ENCODE results near the gene DGLUCY.
"Not testable (repeated sequence)": the region's sequence is repeated elsewhere in the genome, so short reads cannot be mapped to it uniquely, and the experiment has no call there.

Gene DGLUCY

DNA sequence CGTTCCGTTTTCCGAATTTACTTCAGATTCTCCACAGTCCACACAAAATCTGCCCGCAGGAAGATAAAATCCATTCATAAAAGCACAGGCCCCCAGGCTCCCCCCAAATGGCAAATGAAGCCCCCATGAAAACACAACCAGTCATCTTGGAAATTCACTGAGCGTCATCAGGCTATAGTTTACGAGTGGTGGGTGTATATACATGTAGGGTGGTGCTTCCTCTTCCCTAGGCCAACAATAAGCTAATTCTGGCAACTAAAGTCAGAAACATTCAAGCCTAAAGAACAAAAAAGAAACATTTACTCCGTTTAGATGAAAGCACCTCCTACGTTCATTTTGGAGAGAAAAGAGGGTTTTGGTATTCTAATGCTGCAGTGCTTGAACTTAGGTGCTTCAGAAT lies 124.8 kb downstream of the DGLUCY start:
- TF ChIP-seq, protein P1, sequence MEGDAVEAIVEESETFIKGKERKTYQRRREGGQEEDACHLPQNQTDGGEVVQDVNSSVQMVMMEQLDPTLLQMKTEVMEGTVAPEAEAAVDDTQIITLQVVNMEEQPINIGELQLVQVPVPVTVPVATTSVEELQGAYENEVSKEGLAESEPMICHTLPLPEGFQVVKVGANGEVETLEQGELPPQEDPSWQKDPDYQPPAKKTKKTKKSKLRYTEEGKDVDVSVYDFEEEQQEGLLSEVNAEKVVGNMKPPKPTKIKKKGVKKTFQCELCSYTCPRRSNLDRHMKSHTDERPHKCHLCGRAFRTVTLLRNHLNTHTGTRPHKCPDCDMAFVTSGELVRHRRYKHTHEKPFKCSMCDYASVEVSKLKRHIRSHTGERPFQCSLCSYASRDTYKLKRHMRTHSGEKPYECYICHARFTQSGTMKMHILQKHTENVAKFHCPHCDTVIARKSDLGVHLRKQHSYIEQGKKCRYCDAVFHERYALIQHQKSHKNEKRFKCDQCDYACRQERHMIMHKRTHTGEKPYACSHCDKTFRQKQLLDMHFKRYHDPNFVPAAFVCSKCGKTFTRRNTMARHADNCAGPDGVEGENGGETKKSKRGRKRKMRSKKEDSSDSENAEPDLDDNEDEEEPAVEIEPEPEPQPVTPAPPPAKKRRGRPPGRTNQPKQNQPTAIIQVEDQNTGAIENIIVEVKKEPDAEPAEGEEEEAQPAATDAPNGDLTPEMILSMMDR (conservative IDR thresholded peaks at IDR 0.05; ENCODE audit: low read depth): no peak
- no peak for DNase-seq (ENCODE audit: low spot score)
- ChIA-PET POLR2A (ENCODE audit: low non-redundant PET) (no interaction called here), CTCF (interaction anchor here (0.7 kb wide), 1 partner anchor 19 kb away, joined by 4 read pairs; no protein-coding TSS in a partner anchor)
- peak overlapping the region; percentile 24; the same call in 1 of the 2 replicates for H3K27ac ChIP-seq

DNA sequence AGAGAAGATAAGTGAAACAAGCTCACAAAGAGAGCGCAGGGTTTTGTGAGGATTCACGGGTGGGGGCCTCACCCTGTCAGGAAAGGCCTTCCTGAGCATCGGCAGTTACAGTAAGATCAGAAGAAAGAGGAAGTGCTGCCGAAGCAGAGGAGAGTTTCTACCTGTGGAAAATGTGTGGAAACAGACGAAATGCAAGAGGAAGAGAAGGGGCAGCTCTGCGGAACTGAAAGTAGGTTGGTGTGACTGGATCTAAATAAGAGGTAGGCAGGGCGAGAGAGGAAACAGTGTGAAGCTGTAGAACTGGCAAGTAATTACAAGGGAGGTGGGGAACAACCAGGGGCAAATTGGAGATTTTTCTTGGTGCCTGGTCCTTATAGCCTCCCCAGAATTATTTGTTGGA lies 128.0 kb downstream of the DGLUCY start:
- ChIA-PET POLR2A (ENCODE audit: low non-redundant PET) (no interaction called here), CTCF (interaction anchor here (0.6 kb wide), 1 partner anchor 46 kb away, joined by 4 read pairs; no protein-coding TSS in a partner anchor)
- TF ChIP-seq, protein P1 (conservative IDR thresholded peaks at IDR 0.05; ENCODE audit: low read depth): no peak
- no peak for DNase-seq (ENCODE audit: low spot score)
- no peak overlapping the region for H3K27ac ChIP-seq

DNA sequence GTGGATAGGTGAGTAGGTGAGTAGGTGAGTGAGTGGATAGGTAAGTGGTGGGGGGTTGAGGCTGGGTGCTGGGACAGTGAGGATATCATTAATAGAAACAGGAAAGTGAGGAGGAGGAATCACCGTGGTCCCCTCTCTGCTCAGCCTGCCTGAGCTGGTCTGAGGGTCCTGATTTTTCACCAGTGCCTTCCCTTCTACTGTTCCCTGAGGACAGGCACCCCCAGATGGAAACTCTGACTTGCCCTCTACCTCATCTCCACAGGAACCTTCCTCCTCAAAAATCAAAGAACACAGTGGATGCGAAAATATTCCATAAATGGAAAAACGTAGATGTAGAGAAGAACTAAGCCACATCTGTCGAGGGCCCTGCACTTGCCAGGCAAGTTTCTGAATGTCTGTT lies 128.8 kb downstream of the DGLUCY start:
- no peak for DNase-seq (ENCODE audit: low spot score)
- ChIA-PET POLR2A (ENCODE audit: low non-redundant PET) (no interaction called here), CTCF (no interaction called here)
- TF ChIP-seq, protein P1 (conservative IDR thresholded peaks at IDR 0.05; ENCODE audit: low read depth): no peak
- H3K27ac ChIP-seq: peak overlapping the region; percentile 95

DNA sequence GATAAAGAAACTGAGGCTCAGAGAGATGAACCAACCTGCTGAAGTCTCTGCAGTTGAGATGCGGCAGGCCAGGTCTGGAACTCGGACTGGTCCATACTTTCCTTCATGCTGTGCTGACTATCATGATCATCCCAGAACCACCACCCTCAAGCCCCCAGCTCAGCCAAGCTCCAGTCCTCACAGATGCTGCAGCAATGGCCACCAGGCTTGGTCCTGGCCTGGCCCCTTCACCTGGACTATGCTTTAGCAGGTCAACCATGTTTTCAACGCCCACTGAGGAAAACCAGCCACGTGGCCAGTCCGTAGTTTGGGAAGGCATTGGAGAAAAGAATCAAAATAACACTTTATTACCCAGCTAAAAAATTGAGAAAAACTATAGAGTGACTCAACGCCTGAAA lies 129.2 kb downstream of the DGLUCY start:
- ChIA-PET POLR2A (ENCODE audit: low non-redundant PET) (no interaction called here), CTCF (interaction anchor here (0.7 kb wide), 1 partner anchor 987 kb away, joined by 3 read pairs; the partner anchor contains the start of gene PSMC1)
- TF ChIP-seq, protein P1 (conservative IDR thresholded peaks at IDR 0.05; ENCODE audit: low read depth): no peak
- DNase-seq (ENCODE audit: low spot score): no peak
- peak overlapping the region; percentile 95 for H3K27ac ChIP-seq

DNA sequence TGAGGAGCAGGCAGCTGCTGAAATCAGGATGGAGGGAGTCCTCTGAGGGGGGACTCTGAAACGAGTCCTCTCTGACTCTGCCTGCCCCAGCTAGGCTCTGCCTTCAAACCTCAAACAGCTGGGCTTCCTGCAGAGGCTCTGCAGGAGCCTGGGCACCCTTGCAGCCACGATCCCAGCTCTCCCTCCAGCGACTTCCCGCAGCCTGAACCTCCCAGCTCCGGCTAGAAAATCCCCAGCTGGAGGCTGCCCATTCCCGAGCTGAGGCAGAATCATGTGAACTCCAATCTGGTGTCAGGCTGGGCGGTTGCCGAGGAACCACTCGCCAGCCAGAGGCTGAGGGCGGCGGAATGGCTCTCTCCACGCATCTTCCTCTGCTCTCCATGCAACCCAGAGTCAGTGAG lies 130.6 kb downstream of the DGLUCY start, which contains the start of gene GPR68:
Gene GPR68 (minus strand): TSS at position 204 of the 401 bp plus-strand sequence. CDS start 9,654 bp downstream, outside the sequence.
- TF ChIP-seq, protein P1 (conservative IDR thresholded peaks at IDR 0.05; ENCODE audit: low read depth): no peak
- no peak for DNase-seq (ENCODE audit: low spot score)
- CTCF ChIA-PET: no interaction called here
- H3K27ac ChIP-seq: peak within 1 kb of the TSS; percentile 95
- POLR2A ChIA-PET (ENCODE audit: low non-redundant PET): interaction anchor here (0.7 kb wide), 1 partner anchor 45 kb away, joined by 3 read pairs; no protein-coding TSS in a partner anchor

DNA sequence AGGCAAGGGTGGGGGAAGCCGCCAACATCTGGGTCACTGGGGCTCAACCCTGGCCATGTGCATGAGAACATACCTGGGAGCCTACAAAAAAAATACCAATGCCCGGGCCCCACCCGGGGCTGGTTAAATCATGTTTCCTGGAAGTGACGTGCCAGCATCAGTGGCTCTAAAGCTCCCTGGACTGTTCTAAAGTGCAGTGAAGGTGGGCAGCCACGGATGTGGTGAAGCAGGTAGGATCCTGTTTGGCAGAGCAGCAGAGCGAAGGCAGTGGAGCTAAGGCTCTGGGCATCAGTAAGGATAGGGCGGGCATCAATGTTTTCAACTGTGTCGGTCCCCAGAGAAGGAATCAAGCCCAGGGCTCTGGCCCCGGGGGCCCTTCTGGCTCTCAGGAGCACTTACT lies 131.2 kb downstream of the DGLUCY start:
- ChIA-PET CTCF (no interaction called here), POLR2A (ENCODE audit: low non-redundant PET) (no interaction called here)
- TF ChIP-seq, protein P1 (conservative IDR thresholded peaks at IDR 0.05; ENCODE audit: low read depth): no peak
- peak overlapping the region; percentile 95 for H3K27ac ChIP-seq
- no peak for DNase-seq (ENCODE audit: low spot score)

DNA sequence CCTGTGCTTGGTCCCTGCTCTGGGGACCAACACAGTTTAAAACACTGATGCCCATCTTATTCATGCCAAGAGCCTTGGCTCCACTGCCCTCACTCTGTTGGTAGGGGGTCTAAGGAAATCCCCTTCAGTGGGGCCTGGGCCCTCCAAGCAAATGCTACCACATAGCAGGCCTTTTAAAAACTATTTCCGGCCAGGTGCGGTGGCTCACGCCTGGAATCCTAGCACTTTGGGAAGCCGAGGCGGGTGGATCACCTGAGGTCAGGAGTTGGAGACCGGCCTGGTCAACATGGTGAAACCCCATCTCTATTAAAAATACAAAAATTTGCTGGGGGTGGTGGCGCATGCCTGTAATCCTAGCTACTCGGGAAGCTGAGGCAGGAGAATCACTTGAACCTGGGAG lies 131.7 kb downstream of the DGLUCY start:
- POLR2A ChIA-PET (ENCODE audit: low non-redundant PET): interaction anchor here (0.7 kb wide), 1 partner anchor 29 kb away, joined by 6 read pairs; no protein-coding TSS in a partner anchor
- CTCF ChIA-PET; DNase-seq (ENCODE audit: low spot score): not testable (repeated sequence)
- H3K27ac ChIP-seq: peak overlapping the region; percentile 95

Data from RWPE1 (cell line).